ENCODE measurements around the gene DCTD. TPM values are rescaled to one million over a fixed set of nuclear protein-coding genes. Genes with fewer than 3 reads are reported as not detected.

The DCTD gene
- total RNA-seq, 2 experiments from 2014 or later: 115 to 117 TPM

DNA sequence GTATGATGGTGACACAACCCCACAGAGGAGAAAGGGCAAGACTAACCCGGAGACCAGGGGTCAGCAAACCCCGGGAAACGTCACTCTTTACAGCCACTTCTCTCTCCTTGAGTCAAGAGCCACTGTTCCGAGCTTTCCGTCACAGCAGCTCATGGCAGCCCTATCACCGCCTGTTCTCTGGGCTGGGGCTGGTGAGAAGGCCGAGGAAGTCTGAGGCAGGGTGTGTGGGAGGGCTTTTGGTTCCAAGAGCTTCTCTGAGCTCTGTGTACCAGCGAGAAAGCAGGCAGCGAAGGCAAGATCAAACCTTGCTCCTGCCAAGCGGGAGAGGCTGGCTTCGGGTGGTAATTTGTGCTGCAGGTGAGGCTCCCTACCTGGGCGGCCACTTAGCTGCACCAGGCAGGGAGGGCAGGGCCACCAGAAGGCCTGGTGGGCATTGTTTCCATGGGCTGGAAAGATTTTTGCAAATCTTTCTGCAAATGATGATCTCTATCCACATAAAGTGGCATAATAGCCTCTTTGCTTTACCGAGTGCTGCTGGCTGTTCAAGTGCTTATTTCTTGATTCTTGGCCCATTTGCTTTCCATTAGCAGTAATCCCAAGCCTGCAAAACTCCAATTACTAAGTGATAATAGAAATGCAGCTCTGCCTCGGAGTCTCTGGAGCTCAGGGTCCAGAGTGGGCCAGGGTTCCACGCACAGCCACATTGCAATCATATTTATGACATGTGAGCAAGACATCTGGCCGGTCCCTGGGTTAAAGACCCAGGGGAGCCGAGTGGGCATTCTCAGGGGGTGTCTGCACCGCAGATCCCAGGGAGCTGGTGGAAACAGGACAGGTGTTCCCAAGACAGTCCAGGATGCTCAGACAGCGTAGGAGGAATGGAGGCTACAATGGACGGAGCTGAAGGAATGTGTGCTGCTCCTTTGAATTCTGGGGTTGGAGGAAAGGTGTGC is 41.5 kb downstream of the DCTD start:
- CTCF ChIA-PET: no interaction called here
- H3K27me3 Mint-ChIP-seq: no peaks in the 10 kb centered on the region
- H3K4me1 Mint-ChIP-seq (ENCODE audit: low read depth): no peaks in the 10 kb centered on the region
- no peak for DNase-seq
- H3K27ac Mint-ChIP-seq: no peak overlapping the region
- POLR2A ChIA-PET: no interaction called here
- H3K9me3 Mint-ChIP-seq: no peaks in the 10 kb centered on the region
- peaks cover 28% of the 10 kb centered on the region for H3K36me3 Mint-ChIP-seq
- no peak overlapping the region for H3K4me3 Mint-ChIP-seq
- intact Hi-C loops (cut with micrococcal nuclease): no loop called here

- no peak overlapping the region for H3K4me3 Mint-ChIP-seq
- intact Hi-C loops (cut with micrococcal nuclease): no loop called here
- H3K36me3 Mint-ChIP-seq: peaks cover 25% of the 10 kb centered on the region
- CTCF ChIA-PET: no interaction called here
- POLR2A ChIA-PET: no interaction called here
- no peak overlapping the region for H3K27ac Mint-ChIP-seq
- no peaks in the 10 kb centered on the region for H3K4me1 Mint-ChIP-seq (ENCODE audit: low read depth)
- no peak for DNase-seq
- no peaks in the 10 kb centered on the region for H3K9me3 Mint-ChIP-seq
- H3K27me3 Mint-ChIP-seq: no peaks in the 10 kb centered on the region
Measured at GRCh38 chr4:182874797-182875345, 42.3 kb downstream of the DCTD start.

DNA sequence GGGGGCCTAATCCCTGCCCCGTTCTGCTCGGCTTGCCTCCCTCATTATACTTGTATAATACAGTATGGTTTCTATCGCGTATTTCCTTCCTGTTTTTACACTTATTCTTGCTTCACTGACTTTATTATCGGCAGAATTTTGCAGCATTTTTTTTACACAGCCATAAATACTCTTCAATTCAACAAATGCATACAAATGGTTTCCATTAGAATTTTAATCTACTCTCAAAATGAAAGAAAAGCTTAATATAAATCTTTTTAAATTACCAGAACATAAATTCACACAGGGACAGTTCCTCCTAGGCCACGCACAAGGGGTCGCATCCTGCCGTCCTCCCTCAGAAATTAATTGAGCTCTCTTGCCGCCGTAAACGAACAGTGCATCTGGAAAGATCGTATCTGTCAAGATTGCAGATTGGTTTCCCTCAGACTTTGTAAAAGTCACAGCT is 42.9 kb downstream of the DCTD start:
- POLR2A ChIA-PET: no interaction called here
- CTCF ChIA-PET: no interaction called here

DNA sequence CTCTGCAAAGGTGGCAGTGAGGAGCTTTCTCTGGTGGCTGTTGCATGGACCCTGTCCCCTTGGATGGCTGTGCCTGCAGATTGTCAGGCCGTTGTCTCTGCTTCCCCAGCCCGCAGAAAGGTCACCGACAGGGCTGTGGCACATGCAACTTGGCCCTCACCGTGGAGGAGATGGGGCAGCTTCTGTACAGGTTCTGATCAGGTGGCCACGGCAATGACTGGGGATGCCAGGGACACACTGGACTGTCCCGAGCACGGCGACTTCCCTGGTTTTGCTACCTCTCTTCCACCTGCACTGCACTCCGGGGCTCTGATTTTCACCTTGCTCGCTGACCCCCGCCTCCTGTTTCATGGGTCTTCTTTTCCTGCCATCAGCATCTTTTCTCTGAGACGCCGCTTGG is 43.5 kb downstream of the DCTD start:
- H3K9me3 Mint-ChIP-seq: no peaks in the 10 kb centered on the region
- H3K36me3 Mint-ChIP-seq: peaks cover 25% of the 10 kb centered on the region
- H3K4me3 Mint-ChIP-seq: no peak overlapping the region
- no peaks in the 10 kb centered on the region for H3K4me1 Mint-ChIP-seq (ENCODE audit: low read depth)
- H3K27me3 Mint-ChIP-seq: no peaks in the 10 kb centered on the region
- ChIA-PET POLR2A (no interaction called here), CTCF (no interaction called here)
- intact Hi-C loops (cut with micrococcal nuclease): no loop called here
- no peak overlapping the region for H3K27ac Mint-ChIP-seq
- no peak for DNase-seq

More for the DNA sequence above, 42.9 kb downstream of the DCTD start:
- intact Hi-C loops (cut with micrococcal nuclease): no loop called here
- Mint-ChIP-seq H3K4me1 (ENCODE audit: low read depth) (no peaks in the 10 kb centered on the region), H3K9me3 (no peaks in the 10 kb centered on the region), H3K36me3 (peaks cover 25% of the 10 kb centered on the region), H3K27ac (no peak overlapping the region), H3K4me3 (no peak overlapping the region), H3K27me3 (no peaks in the 10 kb centered on the region)
- DNase-seq: no peak

DNA sequence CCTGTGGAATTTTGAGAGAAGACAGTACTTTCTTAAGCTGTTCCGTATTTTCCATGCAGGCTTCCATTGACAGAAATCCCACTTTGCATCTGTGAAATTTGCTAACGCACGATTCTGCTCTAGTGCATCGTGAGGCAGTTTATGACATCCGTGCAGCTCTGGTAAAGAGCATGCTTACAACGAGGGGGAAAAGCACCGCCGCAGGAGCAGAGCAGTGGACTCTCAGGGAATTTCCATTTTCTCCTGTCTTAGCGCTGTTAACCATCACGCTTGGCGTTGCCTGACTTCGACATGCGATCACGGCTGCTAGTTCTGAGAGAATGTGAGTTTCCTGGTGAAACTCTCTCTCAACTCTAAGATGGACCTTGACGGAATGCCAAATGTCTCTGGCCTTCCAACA is 43.9 kb downstream of the DCTD start:
- Mint-ChIP-seq H3K36me3 (peaks cover 25% of the 10 kb centered on the region), H3K4me3 (no peak overlapping the region), H3K27ac (no peak overlapping the region), H3K4me1 (ENCODE audit: low read depth) (no peaks in the 10 kb centered on the region), H3K9me3 (no peaks in the 10 kb centered on the region), H3K27me3 (no peaks in the 10 kb centered on the region)
- DNase-seq: no peak
- ChIA-PET POLR2A (no interaction called here), CTCF (interaction anchor here (0.6 kb wide), 1 partner anchor 377 kb away, joined by 3 read pairs; no protein-coding TSS in a partner anchor)
- intact Hi-C loops (cut with micrococcal nuclease): no loop called here

- peaks cover 24% of the 10 kb centered on the region for H3K36me3 Mint-ChIP-seq
- no peaks in the 10 kb centered on the region for H3K9me3 Mint-ChIP-seq
- CTCF ChIA-PET: interaction anchor here (0.6 kb wide), 1 partner anchor 377 kb away, joined by 3 read pairs; no protein-coding TSS in a partner anchor
- no peaks in the 10 kb centered on the region for H3K4me1 Mint-ChIP-seq (ENCODE audit: low read depth)
- POLR2A ChIA-PET: no interaction called here
- no peak overlapping the region for H3K4me3 Mint-ChIP-seq
- H3K27ac Mint-ChIP-seq: no peak overlapping the region
- intact Hi-C loops (cut with micrococcal nuclease): no loop called here
- no peak for DNase-seq
- H3K27me3 Mint-ChIP-seq: no peaks in the 10 kb centered on the region
Measured at GRCh38 chr4:182872886-182873285, 44.3 kb downstream of the DCTD start.

DNA sequence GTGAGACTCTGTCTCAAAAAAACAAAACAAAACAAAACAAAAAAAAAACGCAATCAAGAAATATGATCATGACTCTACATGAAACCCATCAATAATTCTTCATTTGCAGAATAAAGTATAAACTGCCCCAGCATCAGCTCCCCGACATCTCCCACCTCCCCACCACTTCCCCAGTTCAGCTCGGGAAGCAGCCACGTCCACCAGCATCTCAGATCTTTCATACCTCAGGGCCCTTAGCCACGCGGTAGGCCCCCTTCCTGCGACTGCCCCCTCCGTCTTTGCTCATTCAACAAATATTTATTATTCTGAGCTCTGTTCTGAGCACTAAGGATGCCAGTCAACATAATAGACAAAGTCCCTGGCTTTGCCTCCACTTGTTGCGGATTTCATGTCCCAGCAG is 45.6 kb downstream of the DCTD start:
- POLR2A ChIA-PET: no interaction called here

GRCh38 chr4:182869697-182870096 is 47.5 kb downstream of the DCTD start:
- Mint-ChIP-seq H3K4me3 (no peak overlapping the region), H3K9me3 (no peaks in the 10 kb centered on the region), H3K27ac (no peak overlapping the region), H3K27me3 (no peaks in the 10 kb centered on the region), H3K4me1 (ENCODE audit: low read depth) (no peaks in the 10 kb centered on the region), H3K36me3 (peaks cover 9% of the 10 kb centered on the region)
- ChIA-PET POLR2A (no interaction called here), CTCF (no interaction called here)
- no peak for DNase-seq
- intact Hi-C loops (cut with micrococcal nuclease): no loop called here

More for the DNA sequence above, 45.6 kb downstream of the DCTD start:
- no peak overlapping the region for H3K27ac Mint-ChIP-seq
- peaks cover 19% of the 10 kb centered on the region for H3K36me3 Mint-ChIP-seq
- CTCF ChIA-PET: no interaction called here
- no peaks in the 10 kb centered on the region for H3K4me1 Mint-ChIP-seq (ENCODE audit: low read depth)
- no peaks in the 10 kb centered on the region for H3K27me3 Mint-ChIP-seq
- no peak for DNase-seq
- no peaks in the 10 kb centered on the region for H3K9me3 Mint-ChIP-seq
- no peak overlapping the region for H3K4me3 Mint-ChIP-seq
- intact Hi-C loops (cut with micrococcal nuclease): no loop called here

GRCh38 chr4:182866746-182867145 is 50.4 kb downstream of the DCTD start:
- Mint-ChIP-seq H3K4me3 (no peak overlapping the region), H3K27me3 (no peaks in the 10 kb centered on the region), H3K36me3 (no peaks in the 10 kb centered on the region), H3K4me1 (ENCODE audit: low read depth) (no peaks in the 10 kb centered on the region), H3K27ac (no peak overlapping the region), H3K9me3 (no peaks in the 10 kb centered on the region)
- intact Hi-C loops (cut with micrococcal nuclease): no loop called here
- POLR2A ChIA-PET: no interaction called here
- CTCF ChIA-PET: no interaction called here
- no peak for DNase-seq

DNA sequence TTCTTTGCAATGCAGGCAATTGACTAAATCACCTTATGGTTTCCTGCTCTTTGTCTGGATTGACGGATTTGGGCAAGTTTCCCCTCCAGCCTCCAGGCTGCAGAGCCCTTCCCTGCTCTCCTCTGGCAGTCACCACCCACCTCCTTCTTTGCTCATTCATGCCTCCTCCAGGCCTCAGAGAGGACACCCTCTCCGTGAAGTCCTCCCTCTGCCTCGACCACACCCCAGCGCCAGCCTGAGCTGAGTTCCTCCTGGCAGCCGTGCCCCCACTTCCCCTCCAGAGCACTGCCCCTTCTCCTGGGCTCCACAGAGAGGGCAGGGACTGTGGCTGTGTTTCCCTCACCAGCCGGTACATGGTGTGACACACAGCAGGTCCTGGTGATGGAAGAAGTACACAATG is 53.7 kb downstream of the DCTD start:
- ChIA-PET POLR2A (no interaction called here), CTCF (no interaction called here)
- Mint-ChIP-seq H3K36me3 (peaks cover 4% of the 10 kb centered on the region), H3K27ac (no peak overlapping the region), H3K4me3 (no peak overlapping the region), H3K4me1 (ENCODE audit: low read depth) (no peaks in the 10 kb centered on the region), H3K9me3 (peaks cover 6% of the 10 kb centered on the region), H3K27me3 (no peaks in the 10 kb centered on the region)
- DNase-seq: no peak
- intact Hi-C loops (cut with micrococcal nuclease): no loop called here

DNA sequence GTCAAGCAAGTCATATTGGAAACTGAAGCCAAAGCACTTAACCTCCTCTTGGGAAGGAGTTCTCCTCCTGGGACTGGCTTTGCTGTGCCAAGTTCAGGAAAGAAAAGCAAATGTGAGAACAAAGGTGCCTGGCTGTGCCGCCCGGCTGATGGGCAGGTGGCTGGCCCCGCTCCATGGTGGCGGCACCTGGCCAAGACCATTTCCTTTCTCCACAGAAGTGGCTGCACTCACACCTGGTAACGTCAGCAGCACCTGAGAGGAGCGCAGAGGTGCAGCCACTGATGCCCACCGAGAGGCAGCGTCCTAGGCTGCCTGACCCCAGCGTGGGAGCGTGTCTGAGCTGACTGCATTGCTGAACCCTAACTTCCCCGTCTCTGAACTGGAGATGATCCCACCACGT is 54.3 kb downstream of the DCTD start:
- Mint-ChIP-seq H3K9me3 (peaks cover 6% of the 10 kb centered on the region), H3K36me3 (peaks cover 4% of the 10 kb centered on the region), H3K4me3 (no peak overlapping the region), H3K27ac (no peak overlapping the region), H3K27me3 (no peaks in the 10 kb centered on the region), H3K4me1 (ENCODE audit: low read depth) (no peaks in the 10 kb centered on the region)
- intact Hi-C loops (cut with micrococcal nuclease): no loop called here
- no peak for DNase-seq
- CTCF ChIA-PET: no interaction called here
- POLR2A ChIA-PET: no interaction called here

DNA sequence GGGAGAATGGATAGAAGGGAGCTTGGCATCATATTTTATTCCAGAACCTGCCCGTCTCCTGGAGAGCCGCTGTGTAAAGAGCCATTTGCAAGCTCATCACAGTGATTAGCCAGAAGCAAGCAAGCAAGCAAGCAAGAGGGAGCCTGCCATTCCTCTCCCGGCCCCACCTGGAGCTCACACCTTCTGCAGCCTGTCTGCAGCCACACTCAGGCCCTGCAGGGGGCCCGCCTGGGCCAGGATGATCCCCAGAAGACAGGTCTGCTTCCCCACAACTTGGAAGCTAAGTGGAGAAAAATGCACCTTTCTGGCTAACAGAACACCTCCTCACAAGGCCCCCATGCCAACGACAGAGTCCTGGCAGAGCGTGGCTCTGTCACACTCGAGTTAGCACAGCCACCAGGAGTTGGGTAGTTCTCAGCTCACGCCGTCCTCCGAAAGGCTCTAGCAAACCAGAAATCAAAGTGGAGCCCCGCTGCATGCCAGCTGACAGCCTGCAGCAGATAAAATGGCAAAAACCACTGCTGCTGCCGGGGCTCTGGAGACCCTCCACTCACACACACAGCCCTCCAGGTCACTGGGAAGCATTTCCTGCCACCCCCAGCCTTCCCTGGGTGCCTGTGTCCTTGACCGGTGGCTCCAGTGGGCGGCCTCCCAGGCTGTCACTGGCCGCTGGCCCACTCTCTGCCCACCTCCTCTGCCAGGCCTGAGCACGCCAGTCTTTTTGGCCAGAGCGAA is 54.9 kb downstream of the DCTD start:
- ChIA-PET POLR2A (no interaction called here), CTCF (no interaction called here)
- H3K36me3 Mint-ChIP-seq: peaks cover 4% of the 10 kb centered on the region
- intact Hi-C loops (cut with micrococcal nuclease): no loop called here
- H3K27ac Mint-ChIP-seq: no peak overlapping the region
- peaks cover 6% of the 10 kb centered on the region for H3K9me3 Mint-ChIP-seq
- no peaks in the 10 kb centered on the region for H3K27me3 Mint-ChIP-seq
- DNase-seq: no peak
- no peaks in the 10 kb centered on the region for H3K4me1 Mint-ChIP-seq (ENCODE audit: low read depth)
- no peak overlapping the region for H3K4me3 Mint-ChIP-seq

All from activated CD4-positive, alpha-beta memory T cell treated with anti-CD3 and anti-CD28 coated beads for 36 hours (primary cell).